Measurements from ENCODE around the gene TNRC18. TPM values are rescaled to one million over a fixed set of nuclear protein-coding genes. Genes with fewer than 3 reads are reported as not detected.
A peak's percentile ranks its signal among the peaks of the same experiment; 100 is the strongest.

TNRC18 gene
- total RNA-seq, 1 experiment from 2014 or later: 121 TPM

DNA sequence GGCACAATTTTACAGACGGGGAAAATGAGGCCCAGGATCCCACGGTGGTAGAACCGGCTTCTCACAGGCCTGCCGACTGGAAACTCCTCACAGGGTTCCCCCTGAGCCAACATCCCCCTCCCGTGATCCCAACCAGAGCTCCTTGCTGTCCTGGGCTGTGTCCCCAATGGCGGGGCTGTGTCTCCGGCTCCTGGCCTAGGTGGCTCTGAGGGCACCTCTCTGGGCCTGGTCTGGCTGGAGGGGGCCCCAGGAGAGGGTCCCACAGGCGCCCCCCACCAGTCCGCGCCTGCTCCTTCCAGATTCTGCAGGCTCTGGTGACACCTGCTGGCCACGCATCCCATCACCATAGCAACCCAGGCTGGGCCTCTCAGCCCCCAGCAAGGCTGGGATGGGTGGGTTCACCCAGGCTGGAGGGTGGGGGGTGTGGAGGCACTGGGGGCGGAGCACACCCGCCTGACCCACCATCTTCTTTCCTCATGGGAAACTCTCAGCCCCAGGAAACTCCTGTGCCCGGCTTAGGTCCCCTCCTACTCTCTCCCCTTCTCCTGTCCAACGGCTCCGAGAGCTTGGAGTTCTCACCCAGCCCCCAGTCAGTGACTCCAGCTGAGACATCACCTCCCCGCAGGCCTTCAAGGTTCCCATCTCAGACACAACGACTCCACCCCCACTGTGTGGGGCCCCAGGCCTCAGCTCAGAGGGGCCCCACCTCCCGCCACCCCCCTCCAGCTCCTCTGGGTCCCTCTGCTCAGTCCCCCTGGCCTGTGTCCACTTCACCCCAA is 27.1 kb upstream of the TNRC18 start:
- peak; percentile 63 for DNase-seq (ENCODE audit: low spot score)

DNA sequence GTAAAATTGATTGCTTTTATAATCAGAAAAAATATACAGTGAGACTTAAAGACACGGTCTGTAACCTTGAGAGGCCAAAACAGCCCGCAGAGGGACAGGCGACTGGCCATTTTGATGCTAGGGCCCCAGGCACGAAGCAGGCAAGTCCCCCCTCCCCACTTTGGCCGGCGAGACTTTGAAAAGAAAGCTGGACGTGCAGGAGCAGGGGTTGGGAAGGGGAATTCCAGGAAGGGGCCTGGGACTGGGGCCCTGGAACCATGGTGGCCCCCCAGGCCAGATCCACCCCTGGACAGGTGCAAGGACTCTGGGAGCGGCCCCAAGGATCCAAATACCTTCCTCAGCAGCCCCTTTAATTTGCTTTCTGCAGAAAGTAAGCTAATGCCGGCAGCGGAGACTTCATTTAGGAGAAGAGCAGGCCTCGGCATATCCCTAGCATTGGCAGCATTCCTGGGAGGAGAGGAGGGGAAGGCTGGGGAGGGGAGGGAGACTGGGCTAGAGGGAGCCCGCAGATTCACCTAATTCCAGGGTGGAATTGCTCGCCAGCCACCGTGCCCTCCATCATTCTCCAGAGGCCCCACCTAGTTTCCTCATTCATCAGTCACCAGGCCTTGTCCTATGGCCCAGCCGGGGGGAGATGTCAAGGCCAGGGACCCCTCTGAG is 24.9 kb upstream of the TNRC18 start:
- DNase-seq (ENCODE audit: low spot score): no peak

DNA sequence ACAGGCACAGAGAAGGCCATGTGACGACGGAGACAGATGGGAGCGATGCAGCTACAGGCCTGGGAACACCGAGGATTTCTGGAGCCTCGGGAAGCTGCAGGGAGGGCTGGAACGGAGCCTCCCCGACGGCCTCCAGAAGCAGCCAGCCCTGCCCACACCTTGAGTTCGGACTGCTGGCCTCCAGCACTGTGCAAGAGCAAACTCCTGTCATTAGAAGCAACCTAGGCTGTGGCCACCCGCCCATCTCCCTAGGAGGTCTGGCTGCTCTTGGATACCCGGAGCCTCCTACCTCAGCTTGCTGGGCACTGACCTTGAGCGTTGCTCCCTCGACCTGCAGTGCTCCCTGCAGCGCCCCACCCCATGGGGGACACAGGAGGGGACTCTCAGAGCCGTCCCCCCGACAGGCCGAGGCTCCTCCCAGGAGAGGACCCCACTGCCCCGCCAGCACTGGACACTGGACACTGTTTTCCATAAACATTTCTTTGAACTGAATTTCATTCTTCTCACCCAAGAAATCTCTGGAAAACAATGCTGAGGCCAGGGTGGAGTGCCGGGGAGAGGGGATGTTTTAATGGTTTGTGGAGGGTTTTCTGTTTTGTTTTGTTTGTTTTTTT is 22.5 kb upstream of the TNRC18 start:
- no peak for DNase-seq (ENCODE audit: low spot score)

DNA sequence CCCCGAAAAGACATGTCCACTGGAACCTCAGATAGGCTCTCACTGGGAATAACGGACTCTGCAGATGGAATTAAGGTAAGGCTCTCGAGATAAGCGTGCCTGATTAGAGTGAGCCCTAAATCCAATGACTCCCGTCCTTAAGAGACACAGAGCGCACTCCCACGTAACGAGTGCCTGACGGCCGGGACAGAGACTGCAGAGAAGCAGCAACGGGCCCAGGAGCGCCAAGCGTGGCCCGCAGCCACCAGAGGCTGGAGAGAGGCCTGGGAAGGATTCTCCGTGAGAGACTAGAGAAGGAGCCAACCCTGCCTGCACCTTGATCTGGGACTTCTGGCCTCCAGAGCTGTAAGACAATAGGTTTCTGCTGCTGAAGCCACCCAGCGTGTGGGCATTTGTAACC is 20.0 kb upstream of the TNRC18 start:
- no peak for DNase-seq (ENCODE audit: low spot score)

DNA sequence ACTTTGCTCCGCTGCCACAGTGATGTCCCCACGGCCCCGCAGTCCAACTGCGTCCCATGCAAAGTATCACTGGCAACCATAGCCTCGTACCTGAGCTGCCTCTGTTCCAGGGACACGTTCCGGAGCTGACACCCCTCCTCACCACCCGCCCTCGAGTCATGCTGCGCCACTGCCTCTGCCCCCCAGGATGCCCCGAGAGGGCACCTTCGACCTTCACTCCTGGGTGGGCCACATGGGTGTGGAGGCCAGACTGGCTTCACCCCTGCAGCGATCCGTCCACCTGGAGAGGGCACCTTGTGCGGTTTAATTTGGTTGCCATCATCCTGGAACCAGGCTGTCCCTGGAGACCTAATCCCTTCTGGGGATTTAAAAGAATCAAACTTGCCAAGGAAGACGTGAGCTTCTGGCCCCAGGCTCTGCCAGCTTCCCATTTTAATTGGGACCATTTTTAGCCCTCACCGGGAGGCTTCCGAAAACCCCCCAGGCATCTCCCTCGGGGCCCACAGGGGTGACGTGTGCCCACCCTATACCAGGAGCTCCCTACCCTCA is 19.2 kb upstream of the TNRC18 start:
- no peak for DNase-seq (ENCODE audit: low spot score)

DNA sequence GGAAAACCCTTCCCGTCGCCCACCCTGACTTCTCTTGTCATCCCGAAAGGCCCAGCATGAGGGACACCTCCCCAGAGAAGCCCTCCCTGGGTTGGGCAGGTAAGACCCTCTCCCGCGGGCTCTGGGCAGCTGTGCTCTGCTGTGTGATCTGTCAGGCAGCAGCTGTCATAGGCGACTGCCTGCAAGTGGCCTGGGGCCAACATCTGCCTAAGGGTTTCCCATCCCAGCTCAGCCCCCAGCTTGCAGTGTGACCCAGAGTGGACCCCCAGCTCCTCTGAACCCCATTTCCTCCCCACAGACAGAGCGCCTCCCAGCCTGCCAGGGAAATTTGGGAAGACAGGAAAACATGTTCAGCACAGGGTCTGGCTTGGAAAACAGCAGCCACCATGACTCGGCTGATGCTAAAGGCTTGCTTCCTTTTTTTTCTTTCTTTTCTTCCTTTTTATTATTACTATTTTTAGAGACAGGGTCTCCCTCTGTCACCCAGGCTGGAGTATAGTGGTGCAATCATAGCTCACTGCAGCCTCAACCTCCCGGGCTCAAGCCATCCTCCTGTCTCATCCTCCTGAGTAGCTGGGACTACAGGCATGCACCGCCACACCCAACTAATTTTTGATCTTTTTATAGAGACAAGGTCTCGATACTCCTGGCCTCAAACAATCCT is 18.3 kb upstream of the TNRC18 start:
- DNase-seq (ENCODE audit: low spot score): no peak

DNA sequence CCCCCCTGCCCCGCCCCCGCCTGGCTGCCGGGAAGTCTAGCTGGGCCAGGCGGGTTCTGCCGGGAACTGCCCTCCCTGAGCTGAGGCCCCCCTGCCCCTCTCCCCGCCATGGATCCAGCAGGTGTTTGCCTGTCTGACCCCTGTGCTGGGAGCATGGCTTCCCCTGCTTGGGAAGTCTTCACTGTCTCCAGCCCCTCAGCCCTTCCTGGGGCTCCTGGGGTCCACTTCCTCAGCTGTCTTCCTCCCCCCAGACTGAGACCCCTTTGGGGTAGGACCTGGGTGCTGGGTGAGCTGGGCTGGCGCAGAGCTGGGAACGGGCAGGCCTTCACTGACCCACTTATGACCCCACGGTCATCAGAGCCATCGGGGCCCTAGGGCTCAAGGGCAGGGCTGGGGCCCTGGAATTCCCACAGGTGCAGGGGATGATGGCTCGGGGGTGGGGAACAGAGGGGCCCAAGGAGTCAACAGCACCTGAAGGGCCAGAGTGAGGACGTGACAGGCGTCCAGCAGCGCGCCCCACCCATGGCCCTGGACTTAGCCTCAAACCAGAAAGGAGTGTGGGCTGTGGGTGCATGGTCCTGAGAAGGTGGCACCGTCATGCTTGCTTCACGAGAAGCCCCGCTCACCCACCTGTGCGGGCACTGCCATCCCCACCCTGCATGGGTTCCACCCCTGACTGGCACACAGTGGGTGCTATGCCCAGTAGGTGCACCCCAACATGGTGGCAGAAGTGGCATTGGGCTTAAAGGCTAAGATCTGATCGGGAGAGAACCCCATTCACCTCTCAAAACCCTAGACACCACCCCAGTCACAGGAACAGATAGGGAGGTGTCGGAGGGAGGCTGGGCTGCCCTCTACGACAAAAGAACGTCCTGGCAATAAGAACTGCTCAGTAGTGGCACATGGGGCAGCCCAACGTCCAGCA is 16.2 kb upstream of the TNRC18 start:
- no peak for DNase-seq (ENCODE audit: low spot score)

DNA sequence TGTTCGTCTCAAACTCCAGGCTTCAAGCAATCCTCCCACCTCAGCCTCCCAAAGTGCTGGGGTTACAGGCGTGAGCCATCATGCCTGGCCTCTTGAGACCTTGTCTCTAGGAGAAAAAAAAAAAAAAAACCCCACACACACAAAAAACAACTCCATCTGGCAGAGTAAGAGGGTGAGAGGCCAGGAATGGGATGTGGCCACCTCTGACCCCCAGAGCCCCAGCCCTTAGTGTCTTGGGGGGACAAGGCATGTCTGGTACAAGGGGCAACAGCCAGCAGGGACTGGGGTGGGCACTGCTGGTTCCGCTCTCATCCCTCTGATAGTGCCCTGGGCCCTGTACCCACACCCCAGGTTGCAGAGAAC is 15.6 kb upstream of the TNRC18 start:
- no peak for DNase-seq (ENCODE audit: low spot score)

DNA sequence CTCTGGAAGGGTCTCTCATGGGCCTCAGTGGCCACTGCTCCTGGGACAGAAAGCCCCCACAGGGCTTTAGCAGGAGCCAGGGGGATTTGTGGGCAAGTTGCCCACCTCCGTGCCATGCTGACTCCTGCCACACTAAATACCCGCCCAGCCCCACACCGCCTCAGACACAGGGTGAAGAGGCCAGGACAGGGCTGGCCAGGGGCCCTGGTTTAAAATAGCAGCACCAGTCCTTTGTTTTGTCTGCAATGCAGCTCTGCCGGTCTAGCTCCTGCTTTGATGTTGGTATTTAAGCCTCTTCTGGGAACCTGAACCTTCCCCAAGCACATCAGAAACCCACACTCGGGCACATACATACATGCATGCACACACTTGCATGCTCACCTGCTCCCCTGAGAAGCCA is 14.4 kb upstream of the TNRC18 start:
- no peak for DNase-seq (ENCODE audit: low spot score)

DNA sequence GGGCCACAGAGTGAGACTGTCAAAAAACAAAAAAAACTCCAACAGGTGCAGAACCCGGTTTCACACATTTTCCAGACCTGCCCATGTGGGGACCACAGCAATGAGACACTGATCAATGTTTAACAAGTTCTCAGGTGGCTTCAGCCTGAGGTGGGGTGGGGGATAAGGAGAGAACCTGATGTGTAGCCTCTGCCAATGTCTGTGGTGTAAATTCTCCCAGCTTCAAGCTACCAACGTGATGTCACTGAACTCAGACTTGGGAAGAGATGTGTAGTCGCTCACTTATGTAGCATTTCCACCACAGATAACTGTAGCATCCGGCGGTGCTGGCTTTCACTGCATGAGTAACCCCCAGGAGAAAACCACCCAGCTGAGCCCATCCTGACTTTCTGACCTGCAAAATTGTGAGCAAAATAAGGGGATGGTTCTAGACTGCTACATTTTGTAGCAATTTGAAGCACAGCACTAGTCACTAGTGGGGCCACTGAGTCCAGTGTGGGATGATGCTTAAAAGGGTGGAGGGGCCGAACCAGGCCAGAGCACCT is 13.8 kb upstream of the TNRC18 start:
- DNase-seq (ENCODE audit: low spot score): no peak

DNA sequence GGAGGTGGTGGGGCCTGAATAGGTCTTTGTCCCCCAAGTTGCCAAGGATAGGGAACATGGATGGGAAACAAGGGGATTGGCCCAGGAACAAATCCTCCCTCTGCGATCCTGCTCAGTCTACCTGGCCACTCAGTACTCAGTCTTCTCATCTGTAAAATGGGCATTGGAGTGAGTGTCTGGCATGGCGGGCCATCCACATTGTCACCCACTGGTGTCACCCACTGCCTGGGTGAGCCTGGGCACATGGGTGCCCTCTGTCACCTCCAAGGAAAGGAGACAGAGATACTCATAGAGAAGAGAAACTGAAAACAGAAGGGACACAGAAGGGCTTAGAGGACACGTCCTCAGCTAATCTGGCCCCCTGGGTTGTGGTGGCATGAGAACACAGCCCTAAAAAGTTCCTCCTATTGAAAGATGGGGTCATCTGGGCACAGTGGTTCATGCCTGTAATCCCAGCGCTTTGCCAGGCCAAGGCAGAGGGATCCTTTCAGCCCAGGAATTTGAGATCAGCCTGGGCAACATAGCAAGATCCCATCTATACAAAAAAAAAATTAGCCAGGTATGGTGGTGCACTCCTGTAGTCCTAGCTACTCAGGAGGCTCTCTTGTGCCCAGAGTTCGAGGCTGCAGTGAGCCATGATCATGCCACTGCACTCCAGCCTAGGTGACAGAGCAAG is 12.5 kb upstream of the TNRC18 start:
- no peak for DNase-seq (ENCODE audit: low spot score)

DNA sequence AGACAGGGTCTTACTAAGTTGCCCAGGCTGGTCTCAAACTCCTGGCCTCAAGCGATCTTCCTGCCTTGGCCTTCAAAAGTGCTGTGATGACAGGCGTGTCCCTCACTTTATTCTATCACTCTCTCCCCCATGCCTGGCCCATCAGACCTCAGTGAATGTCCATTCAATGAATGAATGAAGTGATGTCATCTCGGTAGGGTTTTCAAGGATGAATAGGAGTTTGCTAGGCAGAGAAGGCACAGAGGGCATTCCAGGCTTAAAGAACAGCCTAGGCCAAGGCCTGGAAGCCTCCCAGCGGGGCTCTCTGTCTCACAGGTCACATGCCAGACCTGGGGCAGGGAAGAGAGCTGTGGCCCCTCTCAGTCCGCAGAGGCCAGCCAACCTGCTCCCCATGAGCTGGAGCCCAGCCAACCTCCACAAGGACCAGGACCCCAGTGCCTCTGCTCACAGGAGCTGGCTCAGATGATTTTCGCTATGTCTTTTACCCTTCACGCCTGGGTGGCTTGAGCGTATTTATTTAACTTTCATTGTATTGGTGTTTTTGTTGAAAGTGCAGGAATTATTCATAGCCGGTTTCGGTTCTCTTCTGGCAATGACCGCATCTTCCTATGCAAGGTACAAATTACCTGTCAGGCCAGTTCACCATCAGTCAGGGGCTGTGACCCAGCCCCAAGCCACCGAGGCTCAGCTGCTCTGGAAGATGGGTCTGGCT is 11.8 kb upstream of the TNRC18 start:
- DNase-seq (ENCODE audit: low spot score): no peak

DNA sequence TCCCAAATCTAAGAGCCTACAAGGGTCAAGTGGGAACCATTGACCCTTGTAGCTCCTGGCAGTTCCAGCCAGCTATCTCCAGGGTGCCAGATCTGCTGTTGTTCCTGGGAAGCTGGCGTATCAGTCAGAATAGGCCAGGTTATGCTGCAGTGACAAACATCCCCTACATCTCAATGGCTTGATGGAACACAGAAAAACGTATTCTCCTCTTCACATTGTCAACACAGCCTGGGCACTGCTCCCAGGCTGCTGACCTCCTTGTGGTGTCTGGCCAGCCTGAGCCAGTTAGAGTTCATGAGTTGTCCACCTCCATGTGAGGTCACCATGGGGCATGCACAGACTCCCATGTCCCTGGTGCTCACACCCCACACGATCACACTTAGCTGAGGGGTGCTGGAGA is 9.5 kb upstream of the TNRC18 start:
- no peak for DNase-seq (ENCODE audit: low spot score)

DNA sequence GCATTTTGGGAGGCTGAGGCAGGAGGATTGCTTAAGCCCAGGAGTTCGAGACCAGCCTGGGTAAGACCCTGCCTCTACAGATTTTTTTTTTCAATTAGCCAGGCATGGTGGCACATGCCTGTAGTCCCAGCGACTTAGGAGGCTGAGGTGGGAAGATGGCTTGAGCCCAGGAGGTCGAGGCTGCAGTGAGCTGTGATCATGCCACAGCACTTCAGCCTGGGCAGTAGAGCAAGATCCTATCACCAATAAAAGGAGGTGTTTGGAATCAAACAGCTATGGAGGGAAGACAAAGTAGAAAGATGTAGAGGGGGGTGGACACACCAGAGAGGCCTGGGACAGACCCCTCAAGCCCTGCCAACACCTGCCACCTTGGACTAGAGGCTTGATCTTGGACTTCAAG is 9.1 kb upstream of the TNRC18 start:
- no peak for DNase-seq (ENCODE audit: low spot score)

DNA sequence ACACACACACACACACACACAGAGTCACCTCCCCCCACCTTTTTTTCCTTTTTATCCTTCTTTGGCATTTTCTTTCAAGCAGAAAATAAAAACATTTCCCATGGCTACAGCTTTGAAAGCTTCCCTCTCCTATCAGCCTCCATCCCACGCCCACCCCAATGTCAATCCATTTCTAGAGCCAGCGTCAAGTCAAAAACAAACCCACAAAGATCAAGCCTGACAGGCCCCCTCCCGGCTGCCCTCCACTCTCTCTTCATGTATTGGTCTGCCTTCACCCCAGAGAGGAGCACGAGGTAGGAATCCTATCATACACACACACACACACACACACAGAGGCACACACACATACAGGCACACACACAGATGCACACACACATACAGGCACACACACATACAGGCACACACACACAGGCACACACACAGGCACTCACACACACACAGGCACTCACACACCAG is 8.0 kb upstream of the TNRC18 start:
- DNase-seq (ENCODE audit: low spot score): no peak

DNA sequence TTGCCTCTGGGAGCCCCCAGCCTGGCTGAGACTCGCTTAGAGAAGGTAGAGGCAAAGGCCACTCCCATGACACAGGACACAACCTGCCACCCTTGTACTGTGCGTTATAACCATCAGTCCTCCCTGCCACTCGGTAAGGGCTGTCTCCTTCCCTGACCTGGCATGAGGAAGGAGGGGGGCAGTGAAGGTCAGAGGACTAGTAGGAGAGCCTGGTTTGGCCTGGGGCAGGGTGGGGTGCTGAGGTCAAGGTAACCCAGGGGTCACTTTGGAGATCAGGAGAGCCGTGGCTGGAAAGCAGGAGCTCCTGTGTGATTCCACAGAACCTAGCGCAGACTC is 6.9 kb upstream of the TNRC18 start:
- DNase-seq (ENCODE audit: low spot score): no peak

DNA sequence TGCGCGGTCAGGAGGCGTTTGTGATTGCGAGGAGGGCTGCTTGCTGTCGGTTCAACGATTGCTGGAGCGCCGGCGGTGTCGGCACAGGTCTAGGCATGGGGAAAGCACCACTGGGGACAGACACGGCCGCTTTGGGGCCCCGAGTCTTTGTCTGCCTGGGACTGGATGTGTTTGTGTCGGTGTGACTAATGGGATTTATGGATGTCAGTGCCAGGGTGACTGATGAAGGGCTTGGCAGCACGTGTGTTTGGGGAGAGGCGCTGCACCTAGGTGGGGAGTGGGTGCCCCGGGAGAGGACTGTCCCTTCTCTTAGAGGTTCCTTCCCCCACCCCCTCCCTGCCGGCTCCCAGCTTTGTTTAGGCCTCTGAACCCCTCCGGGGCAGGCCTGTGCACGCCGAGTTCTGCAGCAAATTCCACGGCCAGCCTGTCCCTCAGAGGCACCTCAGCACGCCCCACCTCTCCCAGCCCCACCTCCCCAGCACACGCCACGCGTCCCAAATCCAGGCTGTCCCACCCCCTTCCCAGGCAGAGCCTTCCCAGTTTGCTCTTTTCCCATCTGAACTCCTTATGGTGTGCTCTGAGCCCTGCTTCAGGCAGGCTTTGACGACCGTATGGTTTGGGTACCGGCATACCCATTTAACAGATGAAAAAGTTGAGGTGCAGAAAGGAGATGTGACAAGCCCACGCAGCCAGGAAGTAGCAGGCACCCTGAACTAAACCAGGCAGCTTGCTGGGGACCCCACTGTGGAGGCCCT is 6.4 kb upstream of the TNRC18 start:
- DNase-seq (ENCODE audit: low spot score): peak; percentile 72

DNA sequence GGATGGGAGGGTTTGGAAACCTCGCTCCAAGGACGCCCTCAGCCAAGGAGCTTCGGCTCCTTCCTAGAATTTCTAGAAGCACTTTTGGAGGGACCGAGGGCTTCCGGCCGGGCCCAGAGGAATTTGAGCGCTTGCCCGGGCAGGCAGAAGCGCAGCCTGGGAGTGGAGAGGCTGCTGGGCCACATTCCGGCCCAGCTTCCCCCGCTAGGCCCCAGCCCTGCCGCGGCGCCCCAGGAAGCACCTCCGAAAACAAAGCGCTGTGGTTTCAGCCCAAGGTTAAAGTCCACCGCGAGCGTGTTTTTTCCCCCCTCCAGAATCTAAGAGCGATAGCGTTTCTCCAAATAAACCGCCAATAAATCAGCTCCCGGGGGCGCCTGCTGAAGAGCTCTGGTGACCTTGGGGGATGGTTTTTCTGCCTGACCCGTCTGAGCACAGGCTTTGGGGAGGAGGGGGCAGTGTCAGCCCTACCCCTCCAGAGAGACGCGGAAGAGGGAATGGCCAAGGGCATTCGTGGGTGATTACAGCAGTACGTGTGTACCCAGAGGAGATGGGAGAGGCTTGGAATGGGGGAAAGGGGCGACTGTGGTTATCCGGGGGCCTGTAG is 5.7 kb upstream of the TNRC18 start:
- peak; percentile 85 for DNase-seq (ENCODE audit: low spot score)

Data from HT-29 (cell line).